ENCODE data around the gene PPAN.

DNA sequence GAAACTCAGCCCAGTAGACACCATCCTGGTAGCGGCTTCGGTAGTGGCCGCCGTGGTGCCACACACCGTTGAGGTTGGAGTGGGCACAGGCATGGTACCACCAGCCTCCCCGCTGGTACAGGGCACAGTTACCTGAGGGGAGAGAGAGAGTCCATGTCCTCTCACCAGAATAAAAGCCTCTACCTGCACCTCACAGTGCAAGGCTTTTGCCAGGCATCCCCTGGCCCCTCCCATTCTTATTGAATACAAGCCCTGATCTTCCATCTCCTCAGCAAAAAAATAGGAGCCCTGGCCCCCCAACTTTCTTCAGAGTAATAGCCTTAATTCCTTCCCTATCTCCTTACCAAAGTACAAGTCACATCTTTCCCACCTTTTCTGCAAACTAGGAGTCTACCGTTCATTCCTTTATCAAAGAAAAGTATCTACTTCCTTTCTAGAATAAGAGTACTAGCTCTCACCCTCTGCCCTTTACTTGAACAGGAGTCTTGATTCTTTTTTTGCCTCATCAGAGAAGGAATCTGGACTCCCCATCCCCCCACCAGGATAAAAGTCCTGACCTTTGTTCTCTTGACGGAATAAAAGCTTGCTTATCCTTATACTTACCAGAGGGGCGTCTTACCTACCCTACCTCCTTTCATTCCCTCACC lies 13.4 kb upstream of the PPAN start:
- TF ChIP-seq, protein P1, sequence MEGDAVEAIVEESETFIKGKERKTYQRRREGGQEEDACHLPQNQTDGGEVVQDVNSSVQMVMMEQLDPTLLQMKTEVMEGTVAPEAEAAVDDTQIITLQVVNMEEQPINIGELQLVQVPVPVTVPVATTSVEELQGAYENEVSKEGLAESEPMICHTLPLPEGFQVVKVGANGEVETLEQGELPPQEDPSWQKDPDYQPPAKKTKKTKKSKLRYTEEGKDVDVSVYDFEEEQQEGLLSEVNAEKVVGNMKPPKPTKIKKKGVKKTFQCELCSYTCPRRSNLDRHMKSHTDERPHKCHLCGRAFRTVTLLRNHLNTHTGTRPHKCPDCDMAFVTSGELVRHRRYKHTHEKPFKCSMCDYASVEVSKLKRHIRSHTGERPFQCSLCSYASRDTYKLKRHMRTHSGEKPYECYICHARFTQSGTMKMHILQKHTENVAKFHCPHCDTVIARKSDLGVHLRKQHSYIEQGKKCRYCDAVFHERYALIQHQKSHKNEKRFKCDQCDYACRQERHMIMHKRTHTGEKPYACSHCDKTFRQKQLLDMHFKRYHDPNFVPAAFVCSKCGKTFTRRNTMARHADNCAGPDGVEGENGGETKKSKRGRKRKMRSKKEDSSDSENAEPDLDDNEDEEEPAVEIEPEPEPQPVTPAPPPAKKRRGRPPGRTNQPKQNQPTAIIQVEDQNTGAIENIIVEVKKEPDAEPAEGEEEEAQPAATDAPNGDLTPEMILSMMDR (optimal IDR thresholded peaks at IDR 0.05 in 1 of 3, IDR thresholded peaks at IDR 0.05 in 1 of 3, conservative IDR thresholded peaks at IDR 0.05 in 1 of 3; ENCODE audit: extremely low read depth in 1 of 3, insufficient read depth in 2 of 3, low read length in 3 of 3): no peak
- no peak for TF ChIP-seq EZH2 (IDR thresholded peaks at IDR 0.05; ENCODE audit: low read length)
